ENCODE data around the gene SSBP2. TPM values are rescaled to one million over a fixed set of nuclear protein-coding genes. Genes with fewer than 3 reads are reported as not detected.

The SSBP2 gene
- total RNA-seq, 1 donor from 2014 or later, result 146 TPM

DNA sequence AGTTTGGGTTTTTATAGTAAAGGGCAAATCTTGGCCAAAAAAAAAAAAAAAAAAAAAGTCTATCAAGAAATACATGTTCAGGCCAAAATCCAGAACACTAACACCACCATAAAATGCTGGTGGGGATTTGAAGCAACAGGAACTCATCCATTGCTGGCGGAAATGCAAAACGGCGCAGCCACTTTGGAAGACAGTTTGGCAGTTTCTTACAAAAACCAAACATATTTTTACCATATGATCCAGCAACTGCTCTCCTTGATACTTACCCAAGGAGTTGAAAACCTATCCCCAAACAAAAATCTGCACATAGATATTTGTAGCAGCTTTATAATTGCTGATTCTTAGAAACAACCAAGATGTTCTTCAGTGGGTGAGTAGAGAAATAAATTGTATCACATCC, 203.9 kb downstream of the SSBP2 start:
- Mint-ChIP-seq H3K4me3 (ENCODE audit: unreplicated experiment) (no peak overlapping the region), H3K36me3 (ENCODE audit: unreplicated experiment) (no peaks in the 10 kb centered on the region), H3K27ac (ENCODE audit: unreplicated experiment) (no peak overlapping the region), H3K9me3 (ENCODE audit: unreplicated experiment) (no peaks in the 10 kb centered on the region), H3K4me1 (ENCODE audit: low read depth, unreplicated experiment) (no peaks in the 10 kb centered on the region), H3K27me3 (ENCODE audit: unreplicated experiment) (no peaks in the 10 kb centered on the region)
- TF ChIP-seq, protein P1, sequence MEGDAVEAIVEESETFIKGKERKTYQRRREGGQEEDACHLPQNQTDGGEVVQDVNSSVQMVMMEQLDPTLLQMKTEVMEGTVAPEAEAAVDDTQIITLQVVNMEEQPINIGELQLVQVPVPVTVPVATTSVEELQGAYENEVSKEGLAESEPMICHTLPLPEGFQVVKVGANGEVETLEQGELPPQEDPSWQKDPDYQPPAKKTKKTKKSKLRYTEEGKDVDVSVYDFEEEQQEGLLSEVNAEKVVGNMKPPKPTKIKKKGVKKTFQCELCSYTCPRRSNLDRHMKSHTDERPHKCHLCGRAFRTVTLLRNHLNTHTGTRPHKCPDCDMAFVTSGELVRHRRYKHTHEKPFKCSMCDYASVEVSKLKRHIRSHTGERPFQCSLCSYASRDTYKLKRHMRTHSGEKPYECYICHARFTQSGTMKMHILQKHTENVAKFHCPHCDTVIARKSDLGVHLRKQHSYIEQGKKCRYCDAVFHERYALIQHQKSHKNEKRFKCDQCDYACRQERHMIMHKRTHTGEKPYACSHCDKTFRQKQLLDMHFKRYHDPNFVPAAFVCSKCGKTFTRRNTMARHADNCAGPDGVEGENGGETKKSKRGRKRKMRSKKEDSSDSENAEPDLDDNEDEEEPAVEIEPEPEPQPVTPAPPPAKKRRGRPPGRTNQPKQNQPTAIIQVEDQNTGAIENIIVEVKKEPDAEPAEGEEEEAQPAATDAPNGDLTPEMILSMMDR (IDR thresholded peaks at IDR 0.05; ENCODE audit: partially characterized antibody, unreplicated experiment), result no peak
- no peak for DNase-seq

DNA sequence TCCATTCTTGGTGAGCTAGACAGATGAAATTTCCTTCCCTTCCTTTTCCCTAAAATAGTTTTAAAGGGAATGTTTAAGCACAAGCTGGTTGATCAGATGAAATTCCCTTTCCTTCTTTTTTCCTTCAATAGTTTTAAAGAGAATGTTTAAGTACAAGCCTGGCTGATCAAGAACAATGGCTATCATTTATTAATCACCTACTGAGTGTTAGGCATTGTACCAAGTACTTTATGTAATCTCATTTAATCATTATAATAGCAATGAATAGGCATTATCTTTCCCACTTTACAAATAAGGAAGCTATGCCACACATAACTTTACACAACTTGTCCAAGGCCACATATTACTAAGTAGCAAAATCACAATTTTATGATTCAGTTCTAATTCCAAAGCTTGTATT, 205.0 kb downstream of the SSBP2 start:
- Mint-ChIP-seq H3K27ac (ENCODE audit: unreplicated experiment) (no peak overlapping the region), H3K36me3 (ENCODE audit: unreplicated experiment) (no peaks in the 10 kb centered on the region), H3K4me1 (ENCODE audit: low read depth, unreplicated experiment) (no peaks in the 10 kb centered on the region), H3K4me3 (ENCODE audit: unreplicated experiment) (no peak overlapping the region), H3K27me3 (ENCODE audit: unreplicated experiment) (no peaks in the 10 kb centered on the region), H3K9me3 (ENCODE audit: unreplicated experiment) (no peaks in the 10 kb centered on the region)
- TF ChIP-seq, protein P1 (IDR thresholded peaks at IDR 0.05; ENCODE audit: partially characterized antibody, unreplicated experiment), result no peak
- no peak for DNase-seq

GRCh38 chr5:81544351-81545018, 206.4 kb downstream of the SSBP2 start:
- no peaks in the 10 kb centered on the region for H3K27me3 Mint-ChIP-seq (ENCODE audit: unreplicated experiment)
- H3K4me1 Mint-ChIP-seq (ENCODE audit: low read depth, unreplicated experiment), result no peaks in the 10 kb centered on the region
- H3K9me3 Mint-ChIP-seq (ENCODE audit: unreplicated experiment), result no peaks in the 10 kb centered on the region
- TF ChIP-seq, protein P1 (IDR thresholded peaks at IDR 0.05; ENCODE audit: partially characterized antibody, unreplicated experiment), result no peak
- no peak overlapping the region for H3K4me3 Mint-ChIP-seq (ENCODE audit: unreplicated experiment)
- no peak for DNase-seq
- no peak overlapping the region for H3K27ac Mint-ChIP-seq (ENCODE audit: unreplicated experiment)
- no peaks in the 10 kb centered on the region for H3K36me3 Mint-ChIP-seq (ENCODE audit: unreplicated experiment)

DNA sequence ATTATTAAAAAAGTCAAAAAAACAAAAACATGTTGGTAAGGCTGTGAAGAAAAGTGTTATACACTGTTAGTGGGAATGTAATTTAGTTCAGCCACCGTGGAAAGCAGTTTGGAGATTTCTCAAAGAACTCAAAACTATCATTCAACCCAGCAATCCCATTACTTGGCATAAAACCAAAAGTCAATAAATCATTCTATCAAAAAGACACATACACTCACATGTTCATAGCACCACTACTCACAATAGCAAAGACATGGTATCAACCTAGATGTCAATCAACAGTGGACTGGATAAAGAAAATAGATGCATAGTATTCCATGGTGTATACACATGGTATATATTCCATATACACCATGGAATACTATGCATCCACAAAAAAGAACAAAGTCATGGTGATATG, 208.7 kb downstream of the SSBP2 start:
- no peaks in the 10 kb centered on the region for H3K9me3 Mint-ChIP-seq (ENCODE audit: unreplicated experiment)

More for the DNA sequence above, 208.7 kb downstream of the SSBP2 start:
- TF ChIP-seq, protein P1 (IDR thresholded peaks at IDR 0.05; ENCODE audit: partially characterized antibody, unreplicated experiment), result no peak
- H3K27me3 Mint-ChIP-seq (ENCODE audit: unreplicated experiment), result no peaks in the 10 kb centered on the region
- H3K4me3 Mint-ChIP-seq (ENCODE audit: unreplicated experiment), result no peak overlapping the region
- no peaks in the 10 kb centered on the region for H3K4me1 Mint-ChIP-seq (ENCODE audit: low read depth, unreplicated experiment)
- no peak overlapping the region for H3K27ac Mint-ChIP-seq (ENCODE audit: unreplicated experiment)
- no peak for DNase-seq
- H3K36me3 Mint-ChIP-seq (ENCODE audit: unreplicated experiment), result peaks cover 8% of the 10 kb centered on the region
